OCI-LY7 (cell line): ENCODE data around the gene CARD11.

Source experiments
- EZH2phosphoT487 ChIP-seq: fragments of 200-600 bp; sonication (generic); IDR thresholded peaks from 2 replicates; pipeline ENCODE4 v1.6.1; 2018; ENCODE audit warnings: low read depth, borderline replicate concordance, mild to moderate bottlenecking, mixed run types, antibody characterized with exemption, low read length, moderate library complexity, mixed read lengths
- TF ChIP-seq, protein P1 (sequence below): fragments of 200-600 bp; sonication (generic); conservative IDR thresholded peaks from 2 replicates; pipeline ENCODE4 v1.5.1; 2014; ENCODE audit warnings: mild to moderate bottlenecking, antibody characterized with exemption, low read length, moderate library complexity, mixed read lengths

GRCh38 chr7:3010161-3010560, 33.5 kb downstream of the CARD11 start:
- TF ChIP-seq, protein P1, sequence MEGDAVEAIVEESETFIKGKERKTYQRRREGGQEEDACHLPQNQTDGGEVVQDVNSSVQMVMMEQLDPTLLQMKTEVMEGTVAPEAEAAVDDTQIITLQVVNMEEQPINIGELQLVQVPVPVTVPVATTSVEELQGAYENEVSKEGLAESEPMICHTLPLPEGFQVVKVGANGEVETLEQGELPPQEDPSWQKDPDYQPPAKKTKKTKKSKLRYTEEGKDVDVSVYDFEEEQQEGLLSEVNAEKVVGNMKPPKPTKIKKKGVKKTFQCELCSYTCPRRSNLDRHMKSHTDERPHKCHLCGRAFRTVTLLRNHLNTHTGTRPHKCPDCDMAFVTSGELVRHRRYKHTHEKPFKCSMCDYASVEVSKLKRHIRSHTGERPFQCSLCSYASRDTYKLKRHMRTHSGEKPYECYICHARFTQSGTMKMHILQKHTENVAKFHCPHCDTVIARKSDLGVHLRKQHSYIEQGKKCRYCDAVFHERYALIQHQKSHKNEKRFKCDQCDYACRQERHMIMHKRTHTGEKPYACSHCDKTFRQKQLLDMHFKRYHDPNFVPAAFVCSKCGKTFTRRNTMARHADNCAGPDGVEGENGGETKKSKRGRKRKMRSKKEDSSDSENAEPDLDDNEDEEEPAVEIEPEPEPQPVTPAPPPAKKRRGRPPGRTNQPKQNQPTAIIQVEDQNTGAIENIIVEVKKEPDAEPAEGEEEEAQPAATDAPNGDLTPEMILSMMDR: no peak
- no peak for TF ChIP-seq EZH2phosphoT487
